GM12878 (cell line): ENCODE data around the gene PIGX. TPM values are rescaled to one million over a fixed set of nuclear protein-coding genes. Genes with fewer than 3 reads are reported as not detected.

Experiments used
- ATF3 ChIP-seq: IDR thresholded peaks from 2 replicates; pipeline ENCODE4 v1.6.1; 2011; ENCODE audit warnings: low read depth, mild to moderate bottlenecking, low read length, moderate library complexity, borderline replicate concordance; ENCODE audit errors: extremely low read depth
- BCL3 ChIP-seq: IDR thresholded peaks from 2 replicates; pipeline ENCODE4 v1.6.1; 2011; ENCODE audit warnings: borderline replicate concordance, low read depth, mild to moderate bottlenecking, moderate library complexity, low read length; ENCODE audit not compliant: insufficient read depth, poor library complexity, severe bottlenecking
- BCLAF1 ChIP-seq: fragments of 450-650 bp; IDR thresholded peaks from 2 replicates; pipeline ENCODE4 v1.6.1; 2017; ENCODE audit warnings: antibody characterized with exemption, mild to moderate bottlenecking, moderate library complexity
- BRCA1 ChIP-seq: IDR thresholded peaks from 2 replicates; pipeline ENCODE4 v1.6.1; 2011; ENCODE audit warnings: low read depth, low read length, improper control_type of control experiment
- CBX5 ChIP-seq: sonication (generic); IDR thresholded peaks from 2 replicates; pipeline ENCODE4 v1.6.1; 2016; ENCODE audit warnings: low read depth, moderate library complexity, mild to moderate bottlenecking, inconsistent platforms
- CEBPB ChIP-seq, 2 experiments: fragments of 150-350 bp in 1 of 2; IDR thresholded peaks; 2 replicates each; pipeline ENCODE4 v1.6.1; 2012 to 2014; ENCODE audit warnings: low read depth in 2 of 2, low read length in 2 of 2, borderline replicate concordance in 1 of 2, inconsistent platforms in 1 of 2
- CHD1 ChIP-seq: IDR thresholded peaks from 2 replicates; pipeline ENCODE4 v1.6.1; 2012; ENCODE audit warnings: low read depth, low read length, improper control_type of control experiment
- CHD4 ChIP-seq: fragments of 200-600 bp; sonication (generic); IDR thresholded peaks from 2 replicates; pipeline ENCODE4 v1.6.1; 2016; ENCODE audit warnings: mild to moderate bottlenecking
- CREB1 ChIP-seq: IDR thresholded peaks from 2 replicates; pipeline ENCODE4 v1.6.1; 2012; ENCODE audit warnings: low read depth, mild to moderate bottlenecking, inconsistent platforms
- CTCF ChIP-seq, 3 experiments: IDR thresholded peaks in 2 of 3; conservative IDR thresholded peaks in 1 of 3; 2 replicates each; pipeline ENCODE4 v1.5.1; 2011; ENCODE audit warnings: low read depth in 3 of 3, low read length in 3 of 3, mild to moderate bottlenecking in 3 of 3, control low read depth in 2 of 3, moderate library complexity in 2 of 3, inconsistent platforms in 1 of 3, mixed read lengths in 1 of 3; ENCODE audit not compliant: control insufficient read depth in 2 of 3, insufficient read depth in 1 of 3; ENCODE audit errors: extremely low read depth in 1 of 3
- ELK1 ChIP-seq: IDR thresholded peaks from 2 replicates; pipeline ENCODE4 v1.6.1; 2012; ENCODE audit warnings: low read depth, low read length, improper control_type of control experiment
- IKZF2 ChIP-seq, 2 experiments: fragments of 450-650 bp; IDR thresholded peaks; 2 replicates each; pipeline ENCODE4 v1.6.1; 2017; ENCODE audit warnings: mild to moderate bottlenecking in 2 of 2, moderate library complexity in 2 of 2
- IRF3 ChIP-seq: fragments of 450-650 bp; IDR thresholded peaks from 2 replicates; pipeline ENCODE4 v1.6.1; 2014; ENCODE audit warnings: mild to moderate bottlenecking
- KDM1A ChIP-seq: fragments of 200-600 bp; sonication (generic); IDR thresholded peaks from 2 replicates; pipeline ENCODE4 v1.6.1; 2016; ENCODE audit warnings: borderline replicate concordance
- SIX5 ChIP-seq: IDR thresholded peaks from 2 replicates; pipeline ENCODE4 v1.6.1; 2011; ENCODE audit warnings: mild to moderate bottlenecking, low read depth, low read length, moderate library complexity; ENCODE audit not compliant: severe bottlenecking
- SPI1 ChIP-seq: IDR thresholded peaks from 2 replicates; pipeline ENCODE4 v1.6.1; 2011; ENCODE audit warnings: low read depth, mild to moderate bottlenecking, low read length, moderate library complexity, borderline replicate concordance; ENCODE audit not compliant: insufficient read depth
- SUPT20H ChIP-seq: IDR thresholded peaks from 2 replicates; pipeline ENCODE4 v1.6.1; 2011; ENCODE audit warnings: low read depth, mild to moderate bottlenecking, low read length, moderate library complexity, borderline replicate concordance; ENCODE audit not compliant: control insufficient read depth
- TAF1 ChIP-seq: IDR thresholded peaks from 2 replicates; pipeline ENCODE4 v1.6.1; 2011; ENCODE audit warnings: mild to moderate bottlenecking, low read depth, low read length, borderline replicate concordance
- YY1 ChIP-seq: IDR thresholded peaks from 2 replicates; pipeline ENCODE4 v1.6.1; 2011; ENCODE audit warnings: low read depth, mild to moderate bottlenecking, low read length
- polyA plus RNA-seq, 11 experiments: library from polyadenylated mRNA; depleted of rRNA in 4 of 11; unstranded in 6 of 11; stranded (reverse) in 5 of 11; fragments of >200 nt; fragmentation: Nextera tagmentation in 4 of 11; fragmentation: Illumina TruSeq in 1 of 11; extraction: Ambion mirVana in 4 of 11; extraction: Trizol in 1 of 11; gene quantifications; 1 replicate in 1 of 11; 2 replicates in 10 of 11; pipeline versions ENCODE4 v1.2.1 to v1.2.3, GENCODE V29; 2011 to 2016; ENCODE audit warnings: inconsistent platforms in 2 of 11, missing spikeins in 2 of 11, low read depth in 1 of 11
- total RNA-seq, 4 experiments: library from RNA; depleted of rRNA in 3 of 4; stranded (reverse); fragments of >200 nt in 3 of 4; fragmentation: Illumina TruSeq in 1 of 4; extraction: Trizol in 1 of 4; gene quantifications; 2 replicates each; pipeline versions ENCODE4 v1.2.1 to v1.2.3, GENCODE V29; 2013 to 2021

The PIGX gene
- total and polyA plus RNA-seq, 10 of the 15 experiments (the other 5 are each of a cell fraction or from before 2014, with no cell fraction given): 3.8 to 40.0 (median 22.3) TPM

GRCh38 chr3:196739671-196740480 lies 27.7 kb downstream of the PIGX start, which contains the start of gene PAK2 (continued):
- TF ChIP-seq BCL3: peak; percentile 47
- no peak for TF ChIP-seq CHD4
- no peak for TF ChIP-seq IRF3
- peak; percentile 93 for TF ChIP-seq YY1
- 0 out of 2 replicates have a peak, but pooled peaks have one; percentile 44 for TF ChIP-seq TAF1
- 0 out of 2 replicates have a peak, but pooled peaks have one; percentile 43 for TF ChIP-seq BCLAF1
- no peak for TF ChIP-seq CHD1
- TF ChIP-seq CREB1: 0 out of 2 replicates have a peak, but pooled peaks have one; percentile 51
- TF ChIP-seq KDM1A: no peak
- peak; percentile 26; the same call in 1 of the 2 replicates for TF ChIP-seq SPI1
- no peak for TF ChIP-seq ATF3
- TF ChIP-seq CTCF (IDR thresholded peaks at IDR 0.05 in 2 of 3, conservative IDR thresholded peaks at IDR 0.05 in 1 of 3; ENCODE audit: control insufficient read depth in 2 of 3, extremely low read depth in 1 of 3, insufficient read depth in 1 of 3, low read depth in 3 of 3, low read length in 3 of 3): no peak
- peak; percentile 85 for TF ChIP-seq SIX5
- TF ChIP-seq SUPT20H: no peak
- no peak for TF ChIP-seq ELK1
- no peak for TF ChIP-seq CEBPB (IDR thresholded peaks at IDR 0.05; ENCODE audit: borderline replicate concordance in 1 of 2, low read depth in 2 of 2, low read length in 2 of 2)
- TF ChIP-seq CBX5: no peak
- TF ChIP-seq IKZF2 (IDR thresholded peaks at IDR 0.05): no peak
- TF ChIP-seq BRCA1: no peak
